Stimulated activated CD4-positive, alpha-beta T cell treated with anti-CD3 and anti-CD28 coated beads, TNF-alpha, amount 100 ng/mL, for 4 hours (primary cell): ENCODE measurements around the gene CYBC1.

ENCODE experiments used
- DNase-seq, 3 experiments: peaks; one replicate each; pipeline ENCODE4 v3.0.0-alpha.2; 2020; ENCODE audit warnings: low read depth in 3 of 3

Gene CYBC1

DNA sequence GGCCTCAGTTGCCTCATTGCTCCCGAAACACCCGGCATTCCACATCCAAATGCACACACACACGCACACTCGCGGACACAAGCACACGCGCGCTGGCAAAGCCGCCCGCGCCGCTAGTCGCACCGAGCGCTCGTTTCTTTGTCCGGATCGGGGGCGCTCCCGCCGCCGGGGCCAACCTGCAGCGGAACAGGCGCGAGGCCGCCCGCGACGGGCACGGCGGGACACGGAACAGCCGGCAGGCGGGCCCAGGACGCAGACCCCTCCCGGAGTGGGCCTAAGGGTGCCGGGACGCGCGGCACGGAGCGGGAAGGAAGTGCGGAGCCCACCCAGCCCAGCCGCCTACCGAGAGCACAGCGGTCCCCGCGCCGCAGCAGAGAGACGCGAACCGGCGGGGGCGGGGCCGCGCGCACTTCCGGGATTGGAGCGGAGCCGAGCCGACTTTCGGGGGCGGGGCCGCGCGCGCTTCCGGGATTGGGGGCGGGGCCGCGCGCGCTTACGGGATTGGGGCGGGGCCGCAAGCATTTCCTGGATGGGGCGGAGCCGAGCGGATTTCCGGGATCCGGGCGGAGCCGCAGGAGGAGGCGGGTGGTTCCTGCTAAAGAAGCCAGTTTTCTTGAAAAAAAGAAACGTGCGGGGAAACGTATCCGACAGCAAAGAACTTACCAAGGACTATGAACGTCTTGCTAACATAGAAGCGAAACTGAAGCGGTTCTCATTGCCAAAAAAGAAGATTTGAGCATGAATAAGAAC is at the start of gene CYBC1:
CYBC1 (minus strand) TSS at position 396 of the 750 bp plus-strand sequence. CDS start 1,498 bp downstream, outside the sequence.
- DNase-seq: peak; percentile 94 to 96 (median 94)

DNA sequence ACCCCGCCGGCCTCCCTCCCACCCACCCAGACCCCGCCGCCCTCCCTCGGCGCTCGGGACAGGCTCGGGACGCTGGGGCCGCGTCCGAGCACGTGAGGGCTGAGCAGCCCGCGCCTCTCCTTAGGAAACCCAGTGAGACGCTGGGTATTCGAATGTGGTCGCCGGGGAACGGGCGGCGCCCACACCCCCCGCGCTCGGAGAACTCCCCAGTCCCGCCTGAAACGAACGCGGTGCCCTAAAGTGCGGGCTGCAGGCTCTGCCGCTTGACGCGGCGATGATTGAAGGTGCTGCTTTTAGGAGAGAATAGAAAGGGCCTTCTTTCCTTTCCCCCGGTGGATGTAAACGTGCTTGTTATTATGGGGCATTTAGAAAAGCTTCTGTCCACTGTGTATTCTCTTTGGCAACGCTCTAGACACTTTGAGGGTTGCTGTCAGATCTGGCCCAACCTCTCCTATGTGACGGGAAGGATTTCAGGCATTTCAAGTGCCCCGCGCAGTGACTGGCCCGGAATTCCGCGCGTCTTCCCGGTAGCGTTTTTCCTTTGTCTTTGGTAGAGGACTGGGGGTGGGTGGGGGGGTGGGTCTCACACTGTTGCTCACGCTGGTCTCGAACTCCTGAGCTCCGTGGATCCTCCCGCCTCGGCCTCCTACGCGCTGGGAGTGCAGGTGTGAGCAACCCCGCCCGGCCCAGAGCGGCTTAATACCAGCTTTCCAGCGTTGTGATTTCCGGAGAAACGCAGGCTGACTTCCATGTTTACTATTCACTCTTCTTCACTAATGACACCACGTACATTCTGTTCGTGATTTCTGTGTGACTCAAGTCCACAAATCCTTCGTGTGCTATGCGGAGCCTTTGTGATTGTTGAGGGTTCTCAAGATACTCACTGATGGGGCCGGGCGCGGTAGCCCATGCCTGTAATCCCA is 47.2 kb upstream of the CYBC1 start:
- DNase-seq: peak in 2 of 3 experiments; percentile 30 to 36

DNA sequence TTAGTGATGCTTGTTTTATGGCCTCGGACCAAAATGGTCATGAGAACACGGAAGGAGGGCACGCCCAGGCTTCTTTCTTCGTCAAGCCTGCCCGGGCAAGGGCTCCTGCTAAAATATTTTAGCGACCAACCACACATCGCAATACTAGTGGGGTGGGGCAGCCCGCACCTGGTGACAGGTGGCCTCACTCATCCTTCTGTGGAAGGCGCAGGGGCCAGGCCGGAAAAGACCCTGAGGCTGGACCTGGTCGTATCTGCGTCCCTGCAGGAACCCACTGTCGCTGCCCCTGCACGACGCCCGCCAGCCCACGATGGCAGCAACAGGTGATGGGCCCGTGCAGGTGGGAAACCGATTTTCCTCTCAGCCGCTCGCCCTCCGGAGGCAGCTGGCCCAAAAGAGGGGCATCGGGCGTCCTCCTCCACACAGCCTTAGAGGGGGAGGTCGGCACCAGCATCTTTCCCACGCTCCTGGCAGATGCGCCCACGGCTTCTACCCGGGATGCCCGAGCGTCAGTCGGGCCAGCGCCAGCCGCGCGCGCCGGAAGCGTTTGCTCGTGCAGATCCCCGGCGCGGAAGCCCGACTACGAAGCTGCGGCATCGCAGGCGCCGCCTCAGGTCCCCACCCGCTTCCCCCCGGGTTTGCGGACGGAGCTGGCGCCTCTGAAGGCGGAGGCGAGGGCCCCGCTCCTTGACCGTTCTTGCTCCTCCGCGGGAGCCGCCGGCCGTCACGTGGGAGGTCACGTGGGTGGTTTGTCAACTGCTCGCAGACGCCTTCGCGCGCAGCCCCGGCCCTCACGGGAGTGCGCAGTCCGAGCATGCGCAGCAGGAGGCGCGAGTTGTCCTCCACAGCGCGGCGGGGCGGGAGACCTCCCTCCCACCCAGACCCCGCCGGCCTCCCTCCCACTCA is 46.2 kb upstream of the CYBC1 start:
- peak; percentile 80 to 85 (median 84) for DNase-seq

DNA sequence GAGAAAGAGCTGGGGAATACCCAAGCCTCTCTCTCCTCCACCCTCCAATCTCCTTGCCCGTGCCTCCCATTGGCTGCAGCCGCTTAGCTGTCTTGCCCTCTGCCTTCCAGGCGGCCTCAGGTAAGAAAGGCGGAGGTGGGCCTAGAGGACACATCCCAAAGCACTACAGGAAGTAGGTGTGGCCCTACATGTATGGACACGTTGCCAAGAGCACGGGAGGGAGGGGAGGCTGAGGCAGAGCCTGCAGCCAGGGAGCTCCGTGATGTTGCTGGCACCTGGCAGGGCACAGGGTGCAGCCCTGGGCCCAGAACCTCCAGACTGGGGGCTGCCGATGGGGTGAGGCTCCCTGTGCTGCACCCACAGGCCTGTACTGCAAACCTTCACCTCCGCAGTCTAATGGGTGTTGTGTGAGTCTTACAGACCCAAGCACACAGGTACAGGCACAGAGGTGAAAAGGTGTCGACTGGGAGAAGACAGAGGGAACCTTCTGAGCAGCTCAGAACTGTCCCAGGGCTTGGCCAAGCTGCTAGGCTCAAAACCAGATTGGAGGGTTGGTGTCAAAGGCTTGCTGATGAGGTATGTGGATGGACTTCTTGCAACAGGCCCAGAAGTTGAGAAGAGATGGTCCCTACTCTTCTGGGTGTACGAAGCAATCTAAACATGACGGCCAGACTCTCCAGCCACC is 45.4 kb upstream of the CYBC1 start:
- DNase-seq: no peak

DNA sequence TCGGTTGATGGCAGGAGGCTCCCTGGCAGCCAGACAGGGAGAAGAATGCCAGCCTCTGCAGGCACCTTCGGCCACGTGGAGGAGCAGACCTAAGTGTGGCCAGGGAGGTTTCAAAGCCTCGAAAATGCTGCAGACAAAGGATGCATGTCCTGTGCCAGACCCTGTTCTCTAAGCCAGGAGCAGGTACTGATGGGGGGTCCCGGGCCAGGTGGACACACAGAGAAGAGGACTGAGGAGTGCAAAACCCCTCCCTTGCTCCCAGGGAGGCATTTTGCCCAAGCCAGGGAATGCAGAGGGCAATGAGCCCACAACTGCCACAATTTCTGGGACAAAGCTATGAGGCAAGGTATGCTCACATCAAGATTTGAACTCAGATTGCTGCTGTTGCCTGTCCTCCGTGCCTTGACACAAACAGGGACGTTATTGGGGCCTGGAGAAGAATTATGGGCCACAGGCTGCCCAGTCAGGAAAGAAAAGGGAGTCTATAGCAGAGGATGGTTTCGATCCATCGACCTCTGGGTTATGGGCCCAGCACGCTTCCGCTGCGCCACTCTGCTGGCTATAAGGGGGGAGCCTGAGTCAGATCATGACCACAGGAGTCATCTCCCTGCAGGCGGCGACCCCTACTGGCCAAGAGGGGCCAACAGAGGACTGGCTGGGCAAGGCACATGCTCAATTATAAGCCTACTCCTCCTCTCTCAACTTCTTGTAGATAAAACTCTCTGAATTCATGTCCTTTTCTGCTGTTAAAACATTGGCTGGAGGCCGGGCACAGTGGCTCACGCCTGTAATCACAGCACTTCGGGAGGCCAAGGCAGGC is 43.9 kb upstream of the CYBC1 start:
- peak; percentile 68 to 78 (median 69) for DNase-seq

DNA sequence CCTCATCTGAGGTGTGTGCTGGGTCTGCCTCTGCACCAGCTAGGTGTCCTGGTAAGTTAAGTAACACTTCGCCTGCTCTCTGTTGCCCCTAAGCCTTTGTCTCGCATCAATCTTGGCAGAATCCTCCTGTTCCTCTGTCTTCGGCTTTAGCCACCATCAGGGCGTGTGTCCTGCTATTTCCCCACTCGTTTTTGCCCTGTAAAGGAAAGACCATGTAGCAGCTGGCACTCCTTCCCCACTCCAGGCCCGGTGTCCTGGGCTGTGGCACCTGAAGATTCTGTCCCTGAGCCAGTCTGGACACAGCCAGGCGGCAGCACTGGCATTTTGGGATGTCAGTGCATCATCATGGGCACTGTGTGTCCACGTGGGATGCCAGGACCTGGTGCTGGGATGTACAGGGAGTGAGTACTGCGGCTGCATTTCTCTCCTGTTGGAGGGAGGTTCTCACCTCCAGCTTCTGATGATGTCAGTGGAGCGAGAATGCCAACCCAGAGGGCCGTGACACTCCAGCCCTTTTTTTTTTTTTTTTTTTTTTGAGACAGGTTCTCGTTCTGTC is 42.8 kb upstream of the CYBC1 start:
- no peak for DNase-seq

DNA sequence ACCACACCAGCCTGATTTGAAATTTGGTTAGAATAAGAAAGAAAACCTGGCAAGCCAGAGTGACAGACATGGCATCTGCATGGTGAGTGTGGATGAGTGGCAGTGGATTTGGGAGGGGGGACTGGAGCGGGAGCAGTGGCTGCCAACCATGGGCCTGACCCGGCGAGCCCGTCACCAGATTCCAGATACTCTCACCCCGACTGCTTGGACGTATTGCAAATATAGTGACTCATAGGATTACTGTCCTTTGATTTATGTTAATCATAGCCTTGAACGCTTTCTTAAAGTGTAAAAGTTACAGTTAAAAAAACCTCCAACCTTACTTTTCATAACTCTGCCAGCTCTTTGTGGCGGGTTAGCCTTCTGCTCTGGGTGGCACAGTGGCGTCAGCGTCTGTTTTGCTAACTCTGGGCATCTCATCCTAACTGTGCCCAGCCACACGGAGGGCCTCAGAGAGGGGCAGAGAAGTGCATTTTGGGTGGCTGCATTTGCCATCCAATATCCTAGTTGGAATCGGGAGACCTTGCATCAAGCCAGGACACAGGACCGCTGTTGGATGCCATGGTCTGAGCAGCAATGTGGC is 42.2 kb upstream of the CYBC1 start:
- DNase-seq: no peak

DNA sequence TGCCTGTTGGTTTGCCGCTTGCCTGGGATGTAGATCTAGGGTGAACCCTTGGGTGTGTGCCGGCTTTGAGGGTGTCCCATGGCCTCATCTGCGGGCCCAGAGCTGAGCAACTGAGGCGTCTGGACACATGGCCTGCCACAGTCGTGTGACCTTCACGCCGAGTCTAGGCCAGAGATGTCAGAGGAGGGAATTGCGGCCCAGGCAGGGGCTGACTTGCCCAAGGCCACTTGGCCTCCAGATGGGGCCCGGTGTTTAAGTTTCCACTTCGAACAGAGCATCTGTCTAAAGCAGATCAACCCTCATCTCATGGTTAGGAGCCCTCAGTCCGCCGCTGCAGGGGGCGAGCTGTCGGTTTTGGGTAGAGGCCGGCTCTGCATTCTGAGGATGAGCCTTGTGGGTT is 41.0 kb upstream of the CYBC1 start:
- no peak for DNase-seq

DNA sequence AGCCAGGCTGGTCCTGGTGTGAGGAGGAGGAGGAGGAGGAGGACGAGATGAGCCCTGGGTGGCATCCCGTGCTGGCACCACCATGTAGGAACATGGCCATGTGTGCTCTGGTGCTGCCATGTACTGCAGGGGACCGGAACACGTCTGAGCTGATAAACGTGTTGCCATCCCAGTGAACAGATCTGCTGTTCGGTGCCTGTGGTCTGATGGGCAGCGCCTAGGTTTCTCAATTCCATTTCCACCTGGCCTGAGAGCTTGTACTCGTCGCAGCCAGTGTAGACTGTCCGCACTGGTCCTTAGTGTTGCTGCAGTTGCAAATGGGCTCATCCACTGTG is 40.6 kb upstream of the CYBC1 start:
- no peak for DNase-seq

DNA sequence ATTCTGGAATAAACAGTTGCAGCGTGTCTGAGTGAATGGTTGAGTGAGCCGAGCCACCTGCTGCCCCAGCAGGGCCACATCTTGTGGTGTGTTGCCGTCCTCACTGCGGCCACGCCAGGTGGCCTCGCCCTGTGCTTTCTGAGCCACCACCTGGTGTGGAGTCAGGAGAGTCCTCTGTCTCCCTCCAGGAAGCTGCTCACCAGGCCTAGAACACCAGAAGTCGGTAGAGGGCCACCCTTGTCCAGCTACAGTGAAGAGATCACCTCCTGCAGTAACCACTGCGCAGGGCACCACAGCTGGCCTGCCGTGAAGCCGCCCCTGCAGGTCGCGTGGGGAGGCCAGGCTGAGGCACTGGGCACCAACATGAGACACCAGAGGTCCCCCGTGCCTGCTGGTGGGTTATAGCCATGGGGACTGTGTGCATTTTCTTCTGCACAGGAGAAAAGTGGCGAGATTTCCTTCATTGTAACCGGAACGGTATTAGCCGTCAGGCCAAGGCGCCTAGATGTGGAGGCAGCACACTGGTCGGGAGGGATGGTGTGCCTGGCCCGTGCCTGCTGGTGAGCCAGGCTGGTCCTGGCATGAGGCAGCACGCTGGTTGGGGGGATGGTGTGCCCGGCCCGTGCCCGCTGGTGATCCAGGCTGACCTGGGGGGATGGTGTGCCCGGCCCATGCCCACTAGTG is 40.1 kb upstream of the CYBC1 start:
- no peak for DNase-seq

DNA sequence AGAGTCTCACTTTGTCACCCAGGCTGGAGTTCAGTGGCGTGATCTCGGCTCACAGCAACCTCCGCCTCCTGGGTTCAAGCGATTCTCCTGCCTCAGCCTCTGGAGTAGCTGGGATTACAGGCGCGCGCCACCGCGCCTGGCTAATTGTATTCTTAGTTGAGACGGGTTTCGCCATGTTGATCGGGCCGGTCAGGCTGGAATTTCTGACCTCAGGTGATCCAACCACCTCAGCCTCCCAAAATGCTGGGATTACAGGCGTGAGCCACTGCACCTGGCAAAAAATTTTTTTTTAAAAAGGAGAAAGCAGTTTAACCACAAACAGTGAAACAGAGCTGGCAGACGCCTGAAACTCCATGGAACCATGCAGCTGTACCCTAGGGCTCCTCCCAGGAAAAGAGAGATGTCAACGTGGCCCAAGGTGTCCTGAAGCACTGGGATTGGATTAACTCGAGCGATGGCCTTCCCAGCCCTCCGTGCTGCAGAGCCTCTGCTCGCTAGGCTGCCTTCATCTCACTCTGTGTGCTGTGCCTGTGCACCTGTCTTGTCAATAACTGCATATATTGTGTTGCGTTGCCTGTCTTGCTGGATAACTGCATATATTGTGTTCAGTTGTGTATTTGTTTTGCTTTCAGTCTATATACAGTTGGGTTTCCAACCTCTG is 39.4 kb upstream of the CYBC1 start:
- no peak for DNase-seq

DNA sequence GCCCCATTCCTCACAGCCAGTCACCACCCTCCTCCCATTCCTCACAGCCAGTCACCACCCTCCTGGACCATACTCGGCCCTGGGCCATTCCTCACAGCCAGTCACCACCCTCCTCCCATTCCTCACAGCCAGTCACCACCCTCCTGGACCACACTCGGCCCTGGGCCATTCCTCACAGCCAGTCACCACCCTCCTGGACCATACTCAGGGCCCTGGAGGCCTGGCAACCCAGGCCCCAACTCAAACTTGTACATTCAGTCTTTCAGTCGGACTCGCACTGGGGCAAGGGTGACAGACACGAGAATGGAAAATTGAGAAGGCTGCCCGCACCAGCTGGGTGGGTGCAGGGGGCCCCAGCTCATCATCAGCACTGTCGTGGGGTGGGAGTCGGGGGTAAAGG is 38.6 kb upstream of the CYBC1 start:
- DNase-seq: no peak

DNA sequence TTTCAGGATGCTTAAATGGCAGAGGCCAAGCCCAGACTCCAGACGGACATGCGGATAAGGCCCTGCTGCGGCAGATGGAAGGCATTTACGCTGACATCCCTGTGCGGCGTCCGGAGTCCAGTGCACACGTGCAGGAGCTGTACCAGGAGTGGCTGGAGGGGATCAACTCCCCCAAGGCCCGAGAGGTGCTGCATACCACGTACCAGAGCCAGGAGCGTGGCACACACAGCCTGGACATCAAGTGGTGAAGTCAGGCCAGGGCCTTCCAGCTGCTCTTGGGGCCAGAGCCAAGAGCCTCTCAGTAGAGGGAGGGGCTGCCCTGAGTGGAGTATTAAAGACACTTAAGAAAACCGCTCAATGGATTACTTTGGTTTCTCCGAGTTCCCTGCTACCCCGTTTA is 37.4 kb upstream of the CYBC1 start:
- DNase-seq: no peak

DNA sequence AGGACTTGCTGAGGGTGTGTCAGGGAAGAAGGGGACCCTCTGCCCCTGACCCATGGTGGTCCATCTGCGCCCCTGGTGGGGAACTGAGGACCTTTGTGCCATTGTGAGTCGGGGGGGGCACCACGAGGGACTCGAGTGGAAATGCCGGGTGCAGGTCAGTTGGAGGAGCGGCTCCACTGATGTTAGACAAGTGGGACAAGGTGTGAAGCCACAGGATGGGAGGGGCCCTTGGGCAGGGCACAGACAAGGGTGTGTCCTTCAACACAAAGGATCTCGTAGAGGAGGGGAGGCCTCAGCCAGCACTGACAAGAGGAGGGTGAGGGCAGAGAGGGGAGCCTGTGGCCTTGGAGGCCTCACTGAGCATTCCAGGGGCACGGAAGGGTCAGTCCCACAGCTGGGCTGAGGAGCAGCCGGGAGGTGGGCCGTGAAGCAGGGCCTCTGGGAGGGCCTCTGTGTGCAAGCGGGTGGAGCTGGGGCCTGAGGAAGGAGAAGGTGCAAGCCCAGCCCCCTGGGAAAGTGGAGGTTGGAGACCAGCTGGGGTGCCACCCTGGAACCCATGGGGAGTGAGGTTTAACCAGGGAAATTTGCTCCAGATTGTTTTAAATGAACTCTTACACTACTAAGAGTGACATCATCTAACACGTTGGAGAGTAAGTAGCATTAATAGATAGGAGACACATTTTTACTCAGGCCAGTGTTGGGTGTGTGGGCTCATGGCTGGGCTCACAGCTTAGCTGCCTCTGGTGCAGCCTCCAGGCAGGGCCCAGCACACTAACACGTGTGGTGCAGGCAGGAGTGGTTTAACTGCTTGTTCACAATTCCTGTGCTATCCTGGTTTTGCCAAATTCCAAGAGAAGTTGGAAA is 35.9 kb upstream of the CYBC1 start:
- DNase-seq: no peak

DNA sequence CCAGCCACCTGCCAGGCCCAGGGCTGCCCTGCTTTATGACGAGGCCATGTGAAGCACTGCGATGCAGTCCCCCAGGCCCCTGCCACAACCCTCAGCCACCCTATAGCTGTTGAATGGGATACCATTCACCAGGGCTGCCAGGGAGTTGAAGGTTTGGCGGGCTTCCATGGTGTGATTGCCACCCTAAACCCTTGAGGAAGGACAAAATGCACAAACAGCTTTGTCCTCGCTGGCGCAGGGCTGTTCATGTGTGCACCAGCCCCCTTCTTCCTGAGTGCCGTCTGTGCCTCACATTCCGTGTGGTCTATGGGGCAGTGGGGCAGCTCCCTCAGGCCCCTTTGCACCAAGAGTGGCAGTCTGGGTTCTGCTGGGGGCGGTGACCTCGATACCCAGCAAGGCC is 33.3 kb upstream of the CYBC1 start:
- DNase-seq: no peak

DNA sequence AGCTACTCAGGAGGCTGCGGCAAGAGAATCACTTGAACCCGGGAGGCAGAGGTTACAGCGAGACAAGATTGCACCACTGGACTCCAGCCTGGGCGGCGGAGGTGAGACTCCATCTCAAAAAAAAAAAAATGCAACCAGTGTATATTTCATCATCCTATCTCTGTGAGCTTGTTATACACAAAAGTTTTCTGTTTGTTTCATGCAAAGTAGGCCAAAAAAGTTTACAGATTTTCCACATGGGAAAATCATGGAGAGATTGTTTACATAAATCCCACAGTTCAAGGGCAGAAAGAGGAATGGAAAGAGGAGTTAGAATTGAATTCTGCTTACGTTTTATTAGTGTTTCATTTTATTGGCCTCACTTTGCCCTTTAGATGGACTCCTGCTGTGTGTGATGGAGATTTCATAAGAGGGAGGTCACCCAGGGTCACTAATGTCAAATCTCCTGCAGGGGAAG is 32.7 kb upstream of the CYBC1 start:
- no peak for DNase-seq

DNA sequence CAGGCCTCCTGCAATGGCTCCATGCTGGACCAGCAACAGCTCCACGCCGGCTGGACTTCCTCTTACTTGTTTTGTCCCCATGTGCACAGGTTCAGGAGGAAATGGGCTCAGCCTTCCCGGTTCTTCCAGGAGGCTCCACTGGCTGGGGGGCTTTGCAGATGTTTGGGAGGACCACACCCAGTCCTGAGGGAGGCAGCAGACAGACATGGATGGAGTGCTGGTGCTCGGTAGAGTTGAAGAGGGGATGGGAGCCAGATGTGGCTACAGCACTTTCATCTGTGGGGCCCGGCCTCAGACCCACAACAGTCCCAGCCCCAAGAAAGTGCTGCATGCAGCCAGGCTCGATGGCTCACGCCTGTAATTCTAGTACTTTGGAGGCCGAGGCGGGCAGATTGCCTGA is 29.8 kb upstream of the CYBC1 start:
- no peak for DNase-seq

DNA sequence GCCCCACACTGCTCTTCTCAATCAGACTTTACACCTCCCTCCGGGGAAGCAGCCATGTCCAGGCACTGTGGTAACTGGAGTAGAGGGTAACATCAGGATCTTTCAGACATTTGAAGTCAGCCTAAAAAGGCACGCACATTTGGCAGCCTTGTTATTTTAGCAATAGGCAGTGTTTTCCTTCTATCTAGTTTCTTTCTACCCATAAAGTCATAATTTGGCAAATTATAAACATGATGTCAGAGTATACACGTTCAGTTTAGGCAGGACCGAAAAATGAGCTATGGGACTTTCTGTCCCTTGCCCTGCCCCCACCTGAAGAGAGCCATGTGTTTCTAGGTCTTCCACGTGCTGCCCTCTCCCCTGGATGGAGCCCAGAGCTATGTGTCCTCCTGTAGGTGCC is 29.1 kb upstream of the CYBC1 start:
- no peak for DNase-seq
